ENCODE measurements around the gene MED13. TPM values are rescaled to one million over a fixed set of nuclear protein-coding genes. Genes with fewer than 3 reads are reported as not detected.

MED13 gene
- total RNA-seq, 1 experiment from 2014 or later: 96.0 TPM

DNA sequence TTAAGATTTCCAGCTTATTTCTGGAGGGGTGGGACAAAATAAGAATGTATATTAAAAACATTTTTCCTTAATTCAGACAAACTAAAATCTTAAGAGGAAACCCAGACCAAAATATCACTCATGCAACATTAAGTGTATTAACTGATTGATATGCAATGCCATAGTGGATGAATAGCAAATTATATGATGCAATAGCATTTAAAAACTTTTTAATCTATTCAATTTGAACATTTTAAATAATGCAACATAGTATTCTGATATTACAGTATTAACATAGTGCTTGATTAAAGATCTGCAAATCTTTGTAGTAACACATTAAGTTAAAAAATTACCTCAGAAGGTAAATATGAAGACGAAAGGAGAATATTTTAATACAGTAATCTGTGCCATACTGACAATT, 122.0 kb downstream of the MED13 start:
- no peak overlapping the region for H2AFZ ChIP-seq (ENCODE audit: low read depth, low read length, poor library complexity, severe bottlenecking)
- H3K4me1 ChIP-seq (ENCODE audit: control insufficient read depth in 1 of 2, insufficient read depth in 2 of 2, low read length in 2 of 2): no peaks in the 10 kb centered on the region
- RAD21 ChIA-PET (ENCODE audit: low non-redundant PET in 1 of 2, low total read pairs in 2 of 2, uncharacterized antibody in 2 of 2, unreplicated experiment in 2 of 2): no interaction called here
- no TSS peak for BruUV-seq (replicated peaks)
- DNase-seq (ENCODE audit: low read depth, low spot score): no peak
- no peaks in the 10 kb centered on the region for H3K9me3 ChIP-seq (ENCODE audit: control insufficient read depth in 1 of 2, insufficient read depth in 1 of 2, low read depth in 1 of 2, low read length in 2 of 2)
- H4K20me1 ChIP-seq (ENCODE audit: insufficient read depth): no peaks in the 10 kb centered on the region
- ATAC-seq: no peak
- no peak overlapping the region for H3K4me2 ChIP-seq (ENCODE audit: low read length)
- no peaks in the 10 kb centered on the region for H3K27me3 ChIP-seq (ENCODE audit: insufficient read depth, low read length)
- POLR2A ChIA-PET: no interaction called here
- CTCF ChIA-PET: no interaction called here
- peaks cover 22 to 53% of the 10 kb centered on the region in 2 experiments for H3K36me3 ChIP-seq (ENCODE audit: control insufficient read depth in 1 of 2, insufficient read depth in 2 of 2, low read length in 2 of 2)
- H3K79me2 ChIP-seq (ENCODE audit: insufficient read depth, low read length): no peaks in the 10 kb centered on the region
- TF ChIP-seq FOSL1 (IDR thresholded peaks at IDR 0.05; ENCODE audit: low read depth): no peak
- no peak for TF ChIP-seq ZNF274 (IDR thresholded peaks at IDR 0.05; ENCODE audit: low read depth, low read length)
- no peak for TF ChIP-seq SP1 (IDR thresholded peaks at IDR 0.05; ENCODE audit: low read depth)
- TF ChIP-seq SIN3A (IDR thresholded peaks at IDR 0.05; ENCODE audit: low read depth): no peak
- no peak for TF ChIP-seq RAD21 (IDR thresholded peaks at IDR 0.05; ENCODE audit: low read depth)
- no peak for TF ChIP-seq TCF7L2 (IDR thresholded peaks at IDR 0.05; ENCODE audit: borderline replicate concordance, extremely low read depth, insufficient read depth, insufficient read length)
- TF ChIP-seq EZH2 (IDR thresholded peaks at IDR 0.05): no peak
- TF ChIP-seq CEBPB (IDR thresholded peaks at IDR 0.05; ENCODE audit: low read depth): no peak
- no peak for TF ChIP-seq SRF (IDR thresholded peaks at IDR 0.05; ENCODE audit: low read depth)
- TF ChIP-seq, protein P1, sequence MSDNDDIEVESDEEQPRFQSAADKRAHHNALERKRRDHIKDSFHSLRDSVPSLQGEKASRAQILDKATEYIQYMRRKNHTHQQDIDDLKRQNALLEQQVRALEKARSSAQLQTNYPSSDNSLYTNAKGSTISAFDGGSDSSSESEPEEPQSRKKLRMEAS (IDR thresholded peaks at IDR 0.05): no peak
- TF ChIP-seq, protein P2, sequence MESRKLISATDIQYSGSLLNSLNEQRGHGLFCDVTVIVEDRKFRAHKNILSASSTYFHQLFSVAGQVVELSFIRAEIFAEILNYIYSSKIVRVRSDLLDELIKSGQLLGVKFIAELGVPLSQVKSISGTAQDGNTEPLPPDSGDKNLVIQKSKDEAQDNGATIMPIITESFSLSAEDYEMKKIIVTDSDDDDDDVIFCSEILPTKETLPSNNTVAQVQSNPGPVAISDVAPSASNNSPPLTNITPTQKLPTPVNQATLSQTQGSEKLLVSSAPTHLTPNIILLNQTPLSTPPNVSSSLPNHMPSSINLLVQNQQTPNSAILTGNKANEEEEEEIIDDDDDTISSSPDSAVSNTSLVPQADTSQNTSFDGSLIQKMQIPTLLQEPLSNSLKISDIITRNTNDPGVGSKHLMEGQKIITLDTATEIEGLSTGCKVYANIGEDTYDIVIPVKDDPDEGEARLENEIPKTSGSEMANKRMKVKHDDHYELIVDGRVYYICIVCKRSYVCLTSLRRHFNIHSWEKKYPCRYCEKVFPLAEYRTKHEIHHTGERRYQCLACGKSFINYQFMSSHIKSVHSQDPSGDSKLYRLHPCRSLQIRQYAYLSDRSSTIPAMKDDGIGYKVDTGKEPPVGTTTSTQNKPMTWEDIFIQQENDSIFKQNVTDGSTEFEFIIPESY (IDR thresholded peaks at IDR 0.05; ENCODE audit: extremely low read depth, insufficient replicate concordance, low read length): no peak
- H3K9me2 ChIP-seq (ENCODE audit: insufficient read depth): no peaks in the 10 kb centered on the region
- intact Hi-C loops (cut with micrococcal nuclease): no loop called here
- H3K27ac ChIP-seq (ENCODE audit: low read depth, low read length): no peak overlapping the region
- H3K9ac ChIP-seq (ENCODE audit: low read length): no peak overlapping the region
- H3K4me3 ChIP-seq (replicated peaks in 1 of 2; ENCODE audit: low read depth in 1 of 2, low read length in 2 of 2): no peak overlapping the region

Measured in HCT116 (cell line).